ENCODE results near the gene DHRS9. TPM values are rescaled to one million over a fixed set of nuclear protein-coding genes. Genes with fewer than 3 reads are reported as not detected.

The DHRS9 gene
- total RNA-seq, 4 donors from 2014 or later: 2.1 to 19.6 (median 14.3) TPM

GRCh38 chr2:169072163-169072925 is 3.0 kb downstream of the DHRS9 start:
- WGBS, 2 donors: 59 to 64% methylated on average over 4 of the region's 4 CpGs
- no peaks in the 10 kb centered on the region for H3K27me3 ChIP-seq
- H3K27ac ChIP-seq: peak overlapping the region in 1 of 4 donors; percentile 37
- no peaks in the 10 kb centered on the region for H3K9me3 ChIP-seq
- intact Hi-C loops (cut with DNase I): no loop called here
- H3K4me3 ChIP-seq: no peak overlapping the region
- TF ChIP-seq POLR2A (IDR thresholded peaks at IDR 0.05) (no peak), CTCF (IDR thresholded peaks at IDR 0.05) (no peak)
- H3K36me3 ChIP-seq: no peaks in the 10 kb centered on the region
- no peak for DNase-seq
- H3K4me1 ChIP-seq: peaks cover 0 to 12% (median 0%) of the 10 kb centered on the region in 3 donors

GRCh38 chr2:169073211-169073962 is 4.0 kb downstream of the DHRS9 start:
- Histone ChIP-seq H3K4me3 (no peak overlapping the region), H3K27me3 (no peaks in the 10 kb centered on the region), H3K36me3 (no peaks in the 10 kb centered on the region), H3K4me1 (peaks cover 0 to 12% (median 0%) of the 10 kb centered on the region in 3 donors), H3K27ac (peak overlapping the region in 1 of 4 donors; percentile 20), H3K9me3 (no peaks in the 10 kb centered on the region)
- intact Hi-C loops (cut with DNase I): no loop called here
- no peak for DNase-seq
- WGBS, 2 donors: 66 to 84% methylated on average over 3 of the region's 3 CpGs
- TF ChIP-seq CTCF (IDR thresholded peaks at IDR 0.05) (no peak), POLR2A (IDR thresholded peaks at IDR 0.05) (no peak)

GRCh38 chr2:169073963-169074751 is 4.8 kb downstream of the DHRS9 start:
- no peak overlapping the region for H3K27ac ChIP-seq
- no peak for DNase-seq
- TF ChIP-seq CTCF (IDR thresholded peaks at IDR 0.05) (no peak), POLR2A (IDR thresholded peaks at IDR 0.05) (no peak)
- H3K4me1 ChIP-seq: peaks cover 0 to 10% (median 0%) of the 10 kb centered on the region in 3 donors
- intact Hi-C loops (cut with DNase I): no loop called here
- no peak overlapping the region for H3K4me3 ChIP-seq
- no peaks in the 10 kb centered on the region for H3K36me3 ChIP-seq
- H3K9me3 ChIP-seq: no peaks in the 10 kb centered on the region
- 74 to 87% methylated on average over 9 of the region's 9 CpGs for WGBS, 2 donors
- no peaks in the 10 kb centered on the region for H3K27me3 ChIP-seq

GRCh38 chr2:169077674-169078240 is 8.4 kb downstream of the DHRS9 start:
- Histone ChIP-seq H3K27ac (no peak overlapping the region), H3K4me3 (no peak overlapping the region), H3K9me3 (no peaks in the 10 kb centered on the region), H3K4me1 (peaks cover 0 to 3% (median 0%) of the 10 kb centered on the region in 3 donors), H3K36me3 (no peaks in the 10 kb centered on the region), H3K27me3 (peaks cover 0 to 18% (median 0%) of the 10 kb centered on the region in 4 donors)
- TF ChIP-seq POLR2A (IDR thresholded peaks at IDR 0.05) (no peak), CTCF (IDR thresholded peaks at IDR 0.05) (no peak)
- intact Hi-C loops (cut with DNase I): no loop called here
- DNase-seq: no peak
- 38 to 45% methylated on average over 1 to 2 of the region's 2 CpGs for WGBS, 2 donors

Data from esophagus squamous epithelium (tissue), 5 donors.